Measurements from ENCODE around the gene PIP5K1C. TPM values are rescaled to one million over a fixed set of nuclear protein-coding genes. Genes with fewer than 3 reads are reported as not detected.

PIP5K1C gene
- total RNA-seq, 1 experiment from 2014 or later = 23.6 TPM

DNA sequence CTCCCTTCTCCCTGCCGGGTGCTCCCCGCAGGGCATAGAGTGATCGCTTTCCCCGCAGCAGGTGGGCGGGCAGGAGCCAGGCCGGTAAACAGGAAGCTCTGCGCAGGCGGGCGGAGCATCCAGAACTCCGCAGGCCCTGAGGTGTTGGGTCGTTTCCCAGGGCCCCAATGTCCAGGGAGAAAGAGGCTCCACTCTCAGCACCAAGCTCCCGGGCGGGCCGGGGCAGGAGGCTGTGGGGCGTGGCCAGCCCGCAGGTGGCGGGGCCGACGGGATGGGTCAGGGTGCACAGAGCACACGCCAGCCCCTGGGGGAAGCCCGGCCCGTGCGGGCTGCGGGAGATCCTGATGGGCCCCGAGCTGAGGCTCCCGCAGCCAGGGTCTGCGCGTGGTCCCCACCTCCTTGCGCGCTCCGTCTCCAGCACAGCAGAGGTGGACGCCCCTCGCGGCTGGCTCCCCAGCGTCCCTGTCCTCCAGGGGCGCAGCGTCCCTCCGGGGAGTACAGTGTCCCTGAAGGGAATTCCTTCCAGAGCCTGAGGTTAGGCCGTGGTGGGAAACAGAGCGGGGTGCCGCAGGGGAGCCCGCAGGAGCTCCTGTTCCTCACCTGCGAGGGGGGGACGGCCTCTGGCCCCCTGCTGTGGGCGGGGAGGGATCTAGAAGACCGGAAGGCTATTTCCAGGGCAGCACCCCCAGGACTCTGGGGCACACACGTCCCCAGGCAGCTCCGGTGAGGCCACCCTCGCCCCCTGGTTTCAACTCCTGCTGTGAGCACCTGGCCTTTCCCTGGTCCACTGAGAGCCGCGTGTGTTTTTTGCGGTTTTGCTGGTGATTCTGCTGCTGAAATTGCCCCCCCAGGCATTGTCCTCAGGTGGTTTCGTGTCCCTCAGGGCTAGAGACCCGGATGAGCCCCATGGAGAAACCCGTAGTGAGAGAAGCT lies 12.2 kb downstream of the PIP5K1C start:
- no TSS peak for BruUV-seq (replicated peaks)
- intact Hi-C loops (cut with micrococcal nuclease; ENCODE audit: unreplicated experiment) = no loop called here
- TF ChIP-seq, protein P1, sequence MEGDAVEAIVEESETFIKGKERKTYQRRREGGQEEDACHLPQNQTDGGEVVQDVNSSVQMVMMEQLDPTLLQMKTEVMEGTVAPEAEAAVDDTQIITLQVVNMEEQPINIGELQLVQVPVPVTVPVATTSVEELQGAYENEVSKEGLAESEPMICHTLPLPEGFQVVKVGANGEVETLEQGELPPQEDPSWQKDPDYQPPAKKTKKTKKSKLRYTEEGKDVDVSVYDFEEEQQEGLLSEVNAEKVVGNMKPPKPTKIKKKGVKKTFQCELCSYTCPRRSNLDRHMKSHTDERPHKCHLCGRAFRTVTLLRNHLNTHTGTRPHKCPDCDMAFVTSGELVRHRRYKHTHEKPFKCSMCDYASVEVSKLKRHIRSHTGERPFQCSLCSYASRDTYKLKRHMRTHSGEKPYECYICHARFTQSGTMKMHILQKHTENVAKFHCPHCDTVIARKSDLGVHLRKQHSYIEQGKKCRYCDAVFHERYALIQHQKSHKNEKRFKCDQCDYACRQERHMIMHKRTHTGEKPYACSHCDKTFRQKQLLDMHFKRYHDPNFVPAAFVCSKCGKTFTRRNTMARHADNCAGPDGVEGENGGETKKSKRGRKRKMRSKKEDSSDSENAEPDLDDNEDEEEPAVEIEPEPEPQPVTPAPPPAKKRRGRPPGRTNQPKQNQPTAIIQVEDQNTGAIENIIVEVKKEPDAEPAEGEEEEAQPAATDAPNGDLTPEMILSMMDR (IDR thresholded peaks at IDR 0.05; ENCODE audit: unreplicated experiment) = no peak
- Mint-ChIP-seq H3K27me3 (ENCODE audit: unreplicated experiment) (no peaks in the 10 kb centered on the region), H3K4me3 (ENCODE audit: low read depth, unreplicated experiment) (no peak overlapping the region), H3K9me3 (ENCODE audit: low read depth, unreplicated experiment) (no peaks in the 10 kb centered on the region), H3K4me1 (ENCODE audit: low read depth, unreplicated experiment) (no peaks in the 10 kb centered on the region), H3K27ac (ENCODE audit: unreplicated experiment) (no peak overlapping the region), H3K36me3 (ENCODE audit: insufficient read depth, unreplicated experiment) (peaks cover 4% of the 10 kb centered on the region)
- CTCF ChIA-PET = no interaction called here
- no peak for DNase-seq

GRCh38 chr19:3687393-3687773 lies 12.9 kb downstream of the PIP5K1C start:
- Mint-ChIP-seq H3K27me3 (ENCODE audit: unreplicated experiment) (no peaks in the 10 kb centered on the region), H3K9me3 (ENCODE audit: low read depth, unreplicated experiment) (no peaks in the 10 kb centered on the region), H3K36me3 (ENCODE audit: insufficient read depth, unreplicated experiment) (peaks cover 4% of the 10 kb centered on the region), H3K4me1 (ENCODE audit: low read depth, unreplicated experiment) (no peaks in the 10 kb centered on the region), H3K27ac (ENCODE audit: unreplicated experiment) (no peak overlapping the region), H3K4me3 (ENCODE audit: low read depth, unreplicated experiment) (no peak overlapping the region)
- CTCF ChIA-PET = no interaction called here
- intact Hi-C loops (cut with micrococcal nuclease; ENCODE audit: unreplicated experiment) = no loop called here
- BruUV-seq (replicated peaks) = no TSS peak
- TF ChIP-seq, protein P1 (IDR thresholded peaks at IDR 0.05; ENCODE audit: unreplicated experiment) = no peak
- no peak for DNase-seq

DNA sequence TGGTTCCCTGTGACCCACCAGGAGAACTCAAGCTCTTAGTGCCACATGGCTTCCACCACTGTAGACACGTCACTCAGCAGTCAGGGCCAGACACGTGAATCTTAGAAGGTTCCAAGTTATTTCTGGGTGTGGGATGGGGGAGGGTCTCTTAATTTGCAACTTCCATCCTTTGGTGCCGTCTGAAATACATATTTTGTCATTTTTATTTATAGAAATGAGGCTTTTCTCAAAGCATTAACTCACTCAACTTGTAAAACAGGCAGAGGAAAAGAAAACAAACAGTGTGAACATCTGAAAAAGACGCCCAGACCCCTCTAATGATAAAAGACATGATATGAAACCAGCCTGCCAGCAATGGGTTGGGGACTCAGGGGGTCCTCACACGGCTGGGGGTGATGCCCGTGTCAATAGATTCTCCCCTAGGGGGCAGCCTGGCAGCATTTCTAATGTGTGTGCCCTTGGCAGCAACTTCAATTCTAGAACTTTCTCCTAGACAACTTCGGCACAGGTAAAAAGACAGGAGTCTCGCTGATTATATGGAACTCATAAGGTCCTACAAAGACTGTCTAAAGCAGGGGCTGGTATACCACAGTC lies 15.4 kb downstream of the PIP5K1C start:
- no peak overlapping the region for H3K4me3 Mint-ChIP-seq (ENCODE audit: low read depth, unreplicated experiment)
- no TSS peak for BruUV-seq (replicated peaks)

DNA sequence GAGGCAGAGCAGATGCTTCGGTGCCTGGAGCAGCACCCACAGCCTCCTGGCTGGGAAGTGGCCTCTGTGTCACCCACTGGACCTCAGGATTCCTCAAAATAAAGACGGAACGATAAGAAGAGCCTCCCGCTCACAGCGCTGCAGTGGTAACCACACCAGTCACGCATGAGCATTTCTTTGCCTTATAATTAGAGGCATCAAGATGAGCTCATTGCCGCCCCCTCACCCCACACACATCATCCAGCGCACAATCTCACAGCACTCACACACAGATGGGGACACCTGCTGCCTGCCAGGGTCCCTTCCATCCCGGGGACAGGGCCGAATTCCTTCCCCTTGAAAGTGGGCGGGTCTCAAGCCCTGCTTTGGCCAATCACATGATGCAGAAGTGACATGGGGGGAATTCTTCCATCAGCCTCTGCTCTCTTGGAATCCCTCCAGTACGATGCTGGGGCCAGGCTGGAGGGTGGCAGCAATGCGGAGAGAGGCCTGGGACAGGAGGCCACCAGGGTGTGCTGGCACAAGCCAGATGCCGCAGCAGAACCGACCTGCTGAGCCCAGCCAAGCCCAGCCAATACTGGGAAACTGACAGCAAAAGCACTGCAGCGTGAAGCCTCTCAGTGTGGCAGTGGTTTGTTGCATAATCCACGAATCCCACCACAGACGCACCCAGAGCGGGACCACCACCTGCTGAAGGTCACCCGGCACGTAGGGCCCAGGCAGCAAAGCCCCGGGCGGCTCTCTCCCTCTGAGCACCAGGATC lies 16.0 kb downstream of the PIP5K1C start:
- no peak overlapping the region for H3K4me3 Mint-ChIP-seq (ENCODE audit: low read depth, unreplicated experiment)
- CTCF ChIA-PET = no interaction called here
- H3K27ac Mint-ChIP-seq (ENCODE audit: unreplicated experiment) = no peak overlapping the region
- no TSS peak for BruUV-seq (replicated peaks)
- no peaks in the 10 kb centered on the region for H3K9me3 Mint-ChIP-seq (ENCODE audit: low read depth, unreplicated experiment)
- H3K27me3 Mint-ChIP-seq (ENCODE audit: unreplicated experiment) = no peaks in the 10 kb centered on the region
- no peak for DNase-seq
- no peaks in the 10 kb centered on the region for H3K4me1 Mint-ChIP-seq (ENCODE audit: low read depth, unreplicated experiment)
- TF ChIP-seq, protein P1 (IDR thresholded peaks at IDR 0.05; ENCODE audit: unreplicated experiment) = no peak
- intact Hi-C loops (cut with micrococcal nuclease; ENCODE audit: unreplicated experiment) = no loop called here
- H3K36me3 Mint-ChIP-seq (ENCODE audit: insufficient read depth, unreplicated experiment) = peaks cover 10% of the 10 kb centered on the region

More for the DNA sequence above, 15.4 kb downstream of the PIP5K1C start:
- no peak for DNase-seq
- Mint-ChIP-seq H3K27me3 (ENCODE audit: unreplicated experiment) (no peaks in the 10 kb centered on the region), H3K4me1 (ENCODE audit: low read depth, unreplicated experiment) (no peaks in the 10 kb centered on the region), H3K36me3 (ENCODE audit: insufficient read depth, unreplicated experiment) (peaks cover 10% of the 10 kb centered on the region), H3K9me3 (ENCODE audit: low read depth, unreplicated experiment) (no peaks in the 10 kb centered on the region), H3K27ac (ENCODE audit: unreplicated experiment) (no peak overlapping the region)
- CTCF ChIA-PET = no interaction called here
- TF ChIP-seq, protein P1 (IDR thresholded peaks at IDR 0.05; ENCODE audit: unreplicated experiment) = no peak
- intact Hi-C loops (cut with micrococcal nuclease; ENCODE audit: unreplicated experiment) = no loop called here
